GM20431 (cell line): ENCODE results near the gene MTR.

Experiments
- in situ Hi-C: fragments of 300-500 bp; cut with MseI, MboI; formaldehyde crosslinking; loops from one replicate; pipeline ENCODE4 v1.15.0; 2020; ENCODE audit warnings: low sequenced_read_pairs; ENCODE audit not compliant: unreplicated experiment

The MTR gene

GRCh38 chr1:236768601-236769000 is 26.5 kb upstream of the MTR start:
- in situ Hi-C loops, result loop anchor here (25.0 kb wide), 1 partner anchor 94 kb away; no protein-coding TSS in a partner anchor

- in situ Hi-C loops, result loop anchor here (25.0 kb wide), 1 partner anchor 88 kb away; no protein-coding TSS in a partner anchor
Observed at GRCh38 chr1:236773919-236774318, 21.2 kb upstream of the MTR start.

- in situ Hi-C loops, result loop anchor here (25.0 kb wide), 1 partner anchor 87 kb away; no protein-coding TSS in a partner anchor
Observed at GRCh38 chr1:236774926-236775325, 20.2 kb upstream of the MTR start.

- in situ Hi-C loops, result no loop called here
Observed at GRCh38 chr1:236779312-236779711, 15.8 kb upstream of the MTR start.

GRCh38 chr1:236785477-236785876 is 9.6 kb upstream of the MTR start:
- in situ Hi-C loops, result no loop called here

- in situ Hi-C loops, result no loop called here
Observed at GRCh38 chr1:236786453-236786852, 8.6 kb upstream of the MTR start.

- in situ Hi-C loops, result no loop called here
Observed at GRCh38 chr1:236794585-236795034, 482 bp upstream of the MTR start.

GRCh38 chr1:236795757-236796667 is 920 bp downstream of the MTR start:
- in situ Hi-C loops, result no loop called here

GRCh38 chr1:236799001-236799400 is 3.9 kb downstream of the MTR start:
- in situ Hi-C loops, result no loop called here

GRCh38 chr1:236800002-236800620 is 5.0 kb downstream of the MTR start:
- in situ Hi-C loops, result no loop called here

- in situ Hi-C loops, result no loop called here
Observed at GRCh38 chr1:236800623-236801022, 5.5 kb downstream of the MTR start.

GRCh38 chr1:236802264-236802663 is 7.2 kb downstream of the MTR start:
- in situ Hi-C loops, result no loop called here

GRCh38 chr1:236806634-236807033 is 11.5 kb downstream of the MTR start:
- in situ Hi-C loops, result no loop called here

- in situ Hi-C loops, result no loop called here
Observed at GRCh38 chr1:236808005-236808404, 12.9 kb downstream of the MTR start.

GRCh38 chr1:236808564-236809130 is 13.6 kb downstream of the MTR start:
- in situ Hi-C loops, result no loop called here

GRCh38 chr1:236809148-236809547 is 14.1 kb downstream of the MTR start:
- in situ Hi-C loops, result no loop called here

- in situ Hi-C loops, result no loop called here
Observed at GRCh38 chr1:236810018-236810417, 14.9 kb downstream of the MTR start.

- in situ Hi-C loops, result no loop called here
Observed at GRCh38 chr1:236812334-236813030, 17.4 kb downstream of the MTR start.

- in situ Hi-C loops, result no loop called here
Observed at GRCh38 chr1:236815941-236816340, 20.8 kb downstream of the MTR start.

- in situ Hi-C loops, result no loop called here
Observed at GRCh38 chr1:236819856-236820255, 24.8 kb downstream of the MTR start.
